OCI-LY7 (cell line): ENCODE data around the gene MRPL49. TPM values are rescaled to one million over a fixed set of nuclear protein-coding genes. Genes with fewer than 3 reads are reported as not detected.

Experiments
- BruUV-seq: library from RNA; stranded (reverse); fragments of 400-500 nt; replicated peaks from 2 replicates; lab custom pipeline; 2021; lab: Mats Ljungman, UMichigan
- CTCF ChIA-PET: fragments of 300-600 bp; sonication (Branson Sonifier 250); formaldehyde crosslinking; loops from one replicate; lab custom pipeline; 2022; ENCODE audit warnings: antibody characterized with exemption; ENCODE audit not compliant: unreplicated experiment; lab: Charles Lee
- POLR2A ChIA-PET: fragments of 300-600 bp; sonication (Branson Sonifier 250); formaldehyde crosslinking; loops from one replicate; lab custom pipeline; 2022; ENCODE audit warnings: antibody characterized with exemption; lab: Charles Lee
- DNase-seq: peaks from one replicate; pipeline ENCODE4 v3.0.0-alpha.2; 2015; ENCODE audit warnings: low spot score
- H2AFZ ChIP-seq: fragments of 200-600 bp; sonication (generic), shearing (Covaris generic); 2 replicates; pipeline ENCODE4 v1.6.1; 2014; ENCODE audit warnings: mild to moderate bottlenecking, antibody characterized with exemption, low read length, moderate library complexity
- H3K27ac ChIP-seq: fragments of 200-600 bp; sonication (generic); 2 replicates; pipeline ENCODE4 v1.5.1; 2014; ENCODE audit warnings: mixed run types, low read depth, mild to moderate bottlenecking, moderate library complexity, low read length, inconsistent platforms; ENCODE audit not compliant: poor library complexity, severe bottlenecking
- H3K36me3 ChIP-seq: fragments of 200-600 bp; sonication (generic); 2 replicates; pipeline ENCODE4 v1.6.1; 2014; ENCODE audit warnings: mild to moderate bottlenecking, antibody characterized with exemption, low read length, moderate library complexity, mixed read lengths; ENCODE audit not compliant: insufficient read depth
- H3K4me1 ChIP-seq: fragments of 200-600 bp; sonication (generic); 2 replicates; pipeline ENCODE4 v1.5.1; 2014; ENCODE audit warnings: mild to moderate bottlenecking, low read length; ENCODE audit not compliant: insufficient read depth, poor library complexity, severe bottlenecking
- H3K4me2 ChIP-seq: fragments of 200-600 bp; sonication (generic); 2 replicates; pipeline ENCODE4 v1.6.1; 2014; ENCODE audit warnings: mild to moderate bottlenecking, low read length
- H3K4me3 ChIP-seq: fragments of 200-600 bp; sonication (generic); 2 replicates; pipeline ENCODE4 v1.5.1; 2014; ENCODE audit warnings: mild to moderate bottlenecking, low read depth, low read length; ENCODE audit not compliant: poor library complexity, severe bottlenecking
- H3K79me2 ChIP-seq: fragments of 200-600 bp; sonication (generic); 2 replicates; pipeline ENCODE4 v1.6.1; 2016; ENCODE audit warnings: low read depth, mild to moderate bottlenecking, low read length, moderate library complexity, mixed read lengths; ENCODE audit not compliant: insufficient read depth
- H3K9me2 ChIP-seq: fragments of 200-600 bp; sonication (generic); 2 replicates; pipeline ENCODE4 v1.6.1; 2016; ENCODE audit warnings: mild to moderate bottlenecking, low read length, mixed read lengths; ENCODE audit not compliant: insufficient read depth
- H3K9me3 ChIP-seq: fragments of 200-600 bp; sonication (generic); 2 replicates; pipeline ENCODE4 v1.6.1; 2014; ENCODE audit warnings: mild to moderate bottlenecking, mixed run types, low read length, mixed read lengths
- H4K20me1 ChIP-seq: fragments of 200-600 bp; sonication (generic); 2 replicates; pipeline ENCODE4 v1.6.1; 2014; ENCODE audit warnings: mild to moderate bottlenecking, antibody characterized with exemption, low read length, moderate library complexity, mixed read lengths; ENCODE audit not compliant: insufficient read depth
- CTCF ChIP-seq: fragments of 200-600 bp; sonication (generic); conservative IDR thresholded peaks from 2 replicates; pipeline ENCODE4 v1.5.1; 2014; ENCODE audit warnings: mild to moderate bottlenecking, antibody characterized with exemption, low read length, moderate library complexity, mixed read lengths
- EZH2phosphoT487 ChIP-seq: fragments of 200-600 bp; sonication (generic); IDR thresholded peaks from 2 replicates; pipeline ENCODE4 v1.6.1; 2018; ENCODE audit warnings: low read depth, borderline replicate concordance, mild to moderate bottlenecking, mixed run types, antibody characterized with exemption, low read length, moderate library complexity, mixed read lengths
- intact Hi-C: fragments of 100-400 bp; cut with micrococcal nuclease; formaldehyde crosslinking; loops from one replicate; pipeline ENCODE4 v1.10.0; 2022; ENCODE audit not compliant: unreplicated experiment
- total RNA-seq, 2 experiments: library from RNA; depleted of rRNA in 1 of 2; stranded (reverse); fragments of >200 nt in 1 of 2; shearing (Covaris generic) in 1 of 2; gene quantifications; 2 replicates each; pipeline ENCODE4 v1.2.3, GENCODE V29; 2014 to 2022

MRPL49 gene
- total RNA-seq, 2 experiments from 2014 or later, result 65.2 to 81.6 TPM

GRCh38 chr11:65077451-65077850 is 44.7 kb upstream of the MRPL49 start:
- TSS peak; percentile 25 for BruUV-seq
- TF ChIP-seq CTCF, result no peak
- TF ChIP-seq EZH2phosphoT487, result no peak
- peaks cover 5% of the 10 kb centered on the region; the same call in 1 of the 2 replicates for H4K20me1 ChIP-seq
- H3K36me3 ChIP-seq, result peaks cover 78% of the 10 kb centered on the region
- POLR2A ChIA-PET, result no interaction called here
- intact Hi-C loops, result no loop called here
- H2AFZ ChIP-seq, result no peak overlapping the region
- CTCF ChIA-PET, result no interaction called here
- H3K9me3 ChIP-seq, result no peaks in the 10 kb centered on the region
- no peak overlapping the region for H3K4me3 ChIP-seq
- no peaks in the 10 kb centered on the region for H3K9me2 ChIP-seq
- H3K27ac ChIP-seq, result no peak overlapping the region
- H3K4me2 ChIP-seq, result peak overlapping the region; percentile 68; the same call in 1 of the 2 replicates
- H3K4me1 ChIP-seq, result peaks cover 49% of the 10 kb centered on the region
- peaks cover 51% of the 10 kb centered on the region for H3K79me2 ChIP-seq
- peak; percentile 34 for DNase-seq

GRCh38 chr11:65078151-65078550 is 44.0 kb upstream of the MRPL49 start:
- peak; percentile 71 for DNase-seq

More at GRCh38 chr11:65078151-65078550, 44.0 kb upstream of the MRPL49 start:
- Histone ChIP-seq H3K9me3 (no peaks in the 10 kb centered on the region), H3K4me2 (peak overlapping the region; percentile 68), H3K4me3 (peak overlapping the region; percentile 38), H2AFZ (no peak overlapping the region), H4K20me1 (peaks cover 11% of the 10 kb centered on the region), H3K79me2 (peaks cover 58% of the 10 kb centered on the region), H3K9me2 (no peaks in the 10 kb centered on the region), H3K4me1 (peaks cover 51% of the 10 kb centered on the region), H3K27ac (peak overlapping the region; percentile 60), H3K36me3 (peaks cover 85% of the 10 kb centered on the region)
- no TSS peak for BruUV-seq
- TF ChIP-seq CTCF (peak; percentile 81), EZH2phosphoT487 (no peak)
- ChIA-PET POLR2A (no interaction called here), CTCF (interaction anchor here (1.0 kb wide), 1 partner anchor 65 kb away, joined by 4 read pairs; no protein-coding TSS in a partner anchor)
- intact Hi-C loops, result no loop called here
